GM12878 (cell line): ENCODE data around the gene CARD10.

ENCODE experiments used
- CBFB ChIP-seq: IDR thresholded peaks from 2 replicates; pipeline ENCODE4 v1.6.1; 2016; ENCODE audit warnings: antibody characterized with exemption, low read depth
- DPF2 ChIP-seq: fragments of 450-650 bp; IDR thresholded peaks from 2 replicates; pipeline ENCODE4 v1.6.1; 2017; ENCODE audit warnings: mild to moderate bottlenecking
- EP300 ChIP-seq, 2 experiments: fragments of 150-350 bp in 1 of 2; IDR thresholded peaks; 2 replicates each; pipeline ENCODE4 v1.6.1; 2011 to 2012; ENCODE audit warnings: low read depth in 2 of 2, low read length in 2 of 2, borderline replicate concordance in 1 of 2, improper control_type of control experiment in 1 of 2, inconsistent platforms in 1 of 2; ENCODE audit not compliant: control insufficient read depth in 1 of 2
- EZH2 ChIP-seq: IDR thresholded peaks from 2 replicates; pipeline ENCODE4 v1.6.1; 2012; ENCODE audit warnings: low read depth, mild to moderate bottlenecking, control low read depth, inconsistent platforms, low read length, borderline replicate concordance; ENCODE audit not compliant: control insufficient read depth
- HDAC2 ChIP-seq: fragments of 200-600 bp; sonication (generic); IDR thresholded peaks from 2 replicates; pipeline ENCODE4 v1.6.1; 2017
- IRF4 ChIP-seq: IDR thresholded peaks from 2 replicates; pipeline ENCODE4 v1.6.1; 2011; ENCODE audit warnings: low read depth, low read length
- MYC ChIP-seq: IDR thresholded peaks from 2 replicates; pipeline ENCODE4 v1.6.1; 2011; ENCODE audit warnings: mild to moderate bottlenecking, low read length, moderate library complexity, inconsistent platforms; ENCODE audit not compliant: insufficient read depth, insufficient replicate concordance, insufficient read length, severe bottlenecking
- POLR2A ChIP-seq: IDR thresholded peaks from 2 replicates; pipeline ENCODE4 v1.6.1; 2011; ENCODE audit warnings: low read depth, mild to moderate bottlenecking, low read length
- RAD21 ChIP-seq: IDR thresholded peaks from 2 replicates; pipeline ENCODE4 v1.6.1; 2011; ENCODE audit warnings: mild to moderate bottlenecking, low read depth, low read length, moderate library complexity; ENCODE audit not compliant: insufficient read depth
- SIN3A ChIP-seq: IDR thresholded peaks from 2 replicates; pipeline ENCODE4 v1.6.1; 2012; ENCODE audit warnings: low read depth, low read length, improper control_type of control experiment
- USF2 ChIP-seq: IDR thresholded peaks from 2 replicates; pipeline ENCODE4 v1.6.1; 2011; ENCODE audit warnings: low read depth, low read length, improper control_type of control experiment, borderline replicate concordance
- TF ChIP-seq, protein P1 (sequence below), 3 experiments: IDR thresholded peaks in 2 of 3; conservative IDR thresholded peaks in 1 of 3; 2 replicates each; pipeline ENCODE4 v1.5.1; 2011; ENCODE audit warnings: low read depth in 3 of 3, low read length in 3 of 3, mild to moderate bottlenecking in 3 of 3, control low read depth in 2 of 3, moderate library complexity in 2 of 3, inconsistent platforms in 1 of 3, mixed read lengths in 1 of 3; ENCODE audit not compliant: control insufficient read depth in 2 of 3, insufficient read depth in 1 of 3; ENCODE audit errors: extremely low read depth in 1 of 3
- TF ChIP-seq, protein P2 (sequence below): IDR thresholded peaks from 2 replicates; pipeline ENCODE4 v1.6.1; 2012; ENCODE audit warnings: improper control_type of control experiment, low read depth, low read length; ENCODE audit not compliant: insufficient replicate concordance

DNA sequence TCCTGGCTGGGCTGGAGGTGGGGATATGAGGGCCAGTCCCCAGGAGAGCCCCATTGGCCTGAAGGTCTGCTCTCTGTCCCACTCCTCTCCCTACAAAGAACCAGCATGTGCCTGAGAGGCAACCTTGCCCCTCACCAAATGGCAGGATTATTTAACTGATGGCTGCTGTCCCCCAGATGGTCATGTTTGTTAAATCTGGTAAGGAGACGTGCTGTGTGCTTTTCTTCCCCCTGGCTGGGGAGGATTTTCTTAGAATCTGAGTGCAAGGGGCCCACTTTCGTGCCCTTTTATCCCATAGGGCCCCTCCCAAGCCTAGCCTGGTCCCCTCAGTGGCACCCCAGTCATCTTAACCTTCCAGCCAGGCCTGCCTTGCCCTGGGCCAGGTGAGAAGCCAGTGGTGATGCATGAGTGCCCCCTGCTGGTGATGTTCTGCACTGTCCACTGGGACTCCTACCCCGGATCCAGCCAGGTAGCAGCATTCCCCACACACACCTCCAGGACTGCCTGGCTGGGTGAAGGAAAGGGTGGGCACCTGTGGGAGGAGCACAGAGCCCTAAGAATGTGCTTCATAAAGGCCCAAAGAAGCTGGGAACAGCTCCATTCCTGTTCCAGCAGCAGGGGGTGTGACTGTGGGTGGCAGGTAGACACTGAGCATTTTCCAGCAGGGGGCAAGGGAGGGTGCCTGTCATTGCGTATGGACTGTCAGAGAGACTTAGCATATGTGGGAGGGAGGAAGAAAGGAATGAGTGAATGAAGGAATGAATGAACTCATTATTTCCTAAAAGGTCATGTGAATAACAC is 61.9 kb downstream of the CARD10 start:
- TF ChIP-seq, protein P1, sequence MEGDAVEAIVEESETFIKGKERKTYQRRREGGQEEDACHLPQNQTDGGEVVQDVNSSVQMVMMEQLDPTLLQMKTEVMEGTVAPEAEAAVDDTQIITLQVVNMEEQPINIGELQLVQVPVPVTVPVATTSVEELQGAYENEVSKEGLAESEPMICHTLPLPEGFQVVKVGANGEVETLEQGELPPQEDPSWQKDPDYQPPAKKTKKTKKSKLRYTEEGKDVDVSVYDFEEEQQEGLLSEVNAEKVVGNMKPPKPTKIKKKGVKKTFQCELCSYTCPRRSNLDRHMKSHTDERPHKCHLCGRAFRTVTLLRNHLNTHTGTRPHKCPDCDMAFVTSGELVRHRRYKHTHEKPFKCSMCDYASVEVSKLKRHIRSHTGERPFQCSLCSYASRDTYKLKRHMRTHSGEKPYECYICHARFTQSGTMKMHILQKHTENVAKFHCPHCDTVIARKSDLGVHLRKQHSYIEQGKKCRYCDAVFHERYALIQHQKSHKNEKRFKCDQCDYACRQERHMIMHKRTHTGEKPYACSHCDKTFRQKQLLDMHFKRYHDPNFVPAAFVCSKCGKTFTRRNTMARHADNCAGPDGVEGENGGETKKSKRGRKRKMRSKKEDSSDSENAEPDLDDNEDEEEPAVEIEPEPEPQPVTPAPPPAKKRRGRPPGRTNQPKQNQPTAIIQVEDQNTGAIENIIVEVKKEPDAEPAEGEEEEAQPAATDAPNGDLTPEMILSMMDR (IDR thresholded peaks at IDR 0.05 in 2 of 3, conservative IDR thresholded peaks at IDR 0.05 in 1 of 3; ENCODE audit: control insufficient read depth in 2 of 3, extremely low read depth in 1 of 3, insufficient read depth in 1 of 3, low read depth in 3 of 3, low read length in 3 of 3) = peak; percentile 88 to 98 (median 96)
- TF ChIP-seq POLR2A (no peak), EP300 (IDR thresholded peaks at IDR 0.05; ENCODE audit: borderline replicate concordance in 1 of 2, control insufficient read depth in 1 of 2, low read depth in 2 of 2, low read length in 2 of 2) (no peak), HDAC2 (no peak), RAD21 (peak; percentile 97), MYC (no peak), SIN3A (no peak), CBFB (no peak), EZH2 (no peak), USF2 (no peak), DPF2 (no peak), IRF4 (0 out of 2 replicates have a peak, but pooled peaks have one; percentile 9)
- TF ChIP-seq, protein P2, sequence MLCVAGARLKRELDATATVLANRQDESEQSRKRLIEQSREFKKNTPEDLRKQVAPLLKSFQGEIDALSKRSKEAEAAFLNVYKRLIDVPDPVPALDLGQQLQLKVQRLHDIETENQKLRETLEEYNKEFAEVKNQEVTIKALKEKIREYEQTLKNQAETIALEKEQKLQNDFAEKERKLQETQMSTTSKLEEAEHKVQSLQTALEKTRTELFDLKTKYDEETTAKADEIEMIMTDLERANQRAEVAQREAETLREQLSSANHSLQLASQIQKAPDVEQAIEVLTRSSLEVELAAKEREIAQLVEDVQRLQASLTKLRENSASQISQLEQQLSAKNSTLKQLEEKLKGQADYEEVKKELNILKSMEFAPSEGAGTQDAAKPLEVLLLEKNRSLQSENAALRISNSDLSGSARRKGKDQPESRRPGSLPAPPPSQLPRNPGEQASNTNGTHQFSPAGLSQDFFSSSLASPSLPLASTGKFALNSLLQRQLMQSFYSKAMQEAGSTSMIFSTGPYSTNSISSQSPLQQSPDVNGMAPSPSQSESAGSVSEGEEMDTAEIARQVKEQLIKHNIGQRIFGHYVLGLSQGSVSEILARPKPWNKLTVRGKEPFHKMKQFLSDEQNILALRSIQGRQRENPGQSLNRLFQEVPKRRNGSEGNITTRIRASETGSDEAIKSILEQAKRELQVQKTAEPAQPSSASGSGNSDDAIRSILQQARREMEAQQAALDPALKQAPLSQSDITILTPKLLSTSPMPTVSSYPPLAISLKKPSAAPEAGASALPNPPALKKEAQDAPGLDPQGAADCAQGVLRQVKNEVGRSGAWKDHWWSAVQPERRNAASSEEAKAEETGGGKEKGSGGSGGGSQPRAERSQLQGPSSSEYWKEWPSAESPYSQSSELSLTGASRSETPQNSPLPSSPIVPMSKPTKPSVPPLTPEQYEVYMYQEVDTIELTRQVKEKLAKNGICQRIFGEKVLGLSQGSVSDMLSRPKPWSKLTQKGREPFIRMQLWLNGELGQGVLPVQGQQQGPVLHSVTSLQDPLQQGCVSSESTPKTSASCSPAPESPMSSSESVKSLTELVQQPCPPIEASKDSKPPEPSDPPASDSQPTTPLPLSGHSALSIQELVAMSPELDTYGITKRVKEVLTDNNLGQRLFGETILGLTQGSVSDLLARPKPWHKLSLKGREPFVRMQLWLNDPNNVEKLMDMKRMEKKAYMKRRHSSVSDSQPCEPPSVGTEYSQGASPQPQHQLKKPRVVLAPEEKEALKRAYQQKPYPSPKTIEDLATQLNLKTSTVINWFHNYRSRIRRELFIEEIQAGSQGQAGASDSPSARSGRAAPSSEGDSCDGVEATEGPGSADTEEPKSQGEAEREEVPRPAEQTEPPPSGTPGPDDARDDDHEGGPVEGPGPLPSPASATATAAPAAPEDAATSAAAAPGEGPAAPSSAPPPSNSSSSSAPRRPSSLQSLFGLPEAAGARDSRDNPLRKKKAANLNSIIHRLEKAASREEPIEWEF = no peak
